GM21737 (cell line): ENCODE measurements around the gene FXYD2.
A peak's percentile ranks its signal among the peaks of the same experiment; 100 is the strongest.
"Not testable (repeated sequence)": the region's sequence is repeated elsewhere in the genome, so short reads cannot be mapped to it uniquely, and the experiment has no call there.

Experiments used
- ATAC-seq: cut with Tn5 transposase; IDR thresholded peaks from one replicate; pipeline ENCODE4 v1.9.1; 2021; ENCODE audit warnings: mild to moderate bottlenecking, moderate library complexity; ENCODE audit not compliant: unreplicated experiment

Gene FXYD2

GRCh38 chr11:117822074-117823033 lies 2.2 kb downstream of the FXYD2 start:
- ATAC-seq: no peak

GRCh38 chr11:117821431-117821830 lies 3.1 kb downstream of the FXYD2 start:
- ATAC-seq: no peak

- ATAC-seq: no peak
Measured at GRCh38 chr11:117820516-117820915, 4.0 kb downstream of the FXYD2 start.

GRCh38 chr11:117820071-117820470 lies 4.5 kb downstream of the FXYD2 start:
- ATAC-seq: no peak

GRCh38 chr11:117819096-117820040 lies 5.2 kb downstream of the FXYD2 start:
- no peak for ATAC-seq

GRCh38 chr11:117818041-117818873 lies 6.3 kb downstream of the FXYD2 start:
- ATAC-seq: no peak

- ATAC-seq: no peak
Measured at GRCh38 chr11:117817368-117818040, 7.0 kb downstream of the FXYD2 start.

- ATAC-seq: no peak
Measured at GRCh38 chr11:117816846-117817367, 7.6 kb downstream of the FXYD2 start.

GRCh38 chr11:117816151-117816741 lies 8.3 kb downstream of the FXYD2 start:
- no peak for ATAC-seq

GRCh38 chr11:117815262-117815803 lies 9.2 kb downstream of the FXYD2 start:
- ATAC-seq: peak; percentile 52

GRCh38 chr11:117814766-117815261 lies 9.7 kb downstream of the FXYD2 start:
- ATAC-seq: peak; percentile 35

GRCh38 chr11:117814204-117814765 lies 10.3 kb downstream of the FXYD2 start:
- no peak for ATAC-seq

- ATAC-seq: not testable (repeated sequence)
Measured at GRCh38 chr11:117810056-117810451, 14.5 kb downstream of the FXYD2 start.

- peak; percentile 76 for ATAC-seq
Measured at GRCh38 chr11:117809236-117810055, 15.1 kb downstream of the FXYD2 start.

GRCh38 chr11:117808784-117809183 lies 15.8 kb downstream of the FXYD2 start:
- no peak for ATAC-seq

GRCh38 chr11:117807482-117808327 lies 16.8 kb downstream of the FXYD2 start:
- ATAC-seq: no peak

GRCh38 chr11:117806846-117807245 lies 17.7 kb downstream of the FXYD2 start:
- ATAC-seq: no peak
